Pancreas (tissue), 10 donors: ENCODE measurements around the gene SETDB1. TPM values are rescaled to one million over a fixed set of nuclear protein-coding genes. Genes with fewer than 3 reads are reported as not detected.

ENCODE experiments used
- ATAC-seq, 4 donors: fragments of 200-7000 bp; cut with Tn5 transposase; one replicate each; pipeline versions ENCODE4 v1.8.0 to v1.9.1; 2020; ENCODE audit warnings: mild to moderate bottlenecking in 4 of 4, moderate library complexity in 4 of 4
- DNase-seq, 6 donors: peaks; one replicate each; pipeline ENCODE4 v3.0.0-alpha.2; 2020
- FAIRE-seq: peaks from 2 replicates; lab custom pipeline; 2012; peaks lifted over from hg19 to GRCh38; lab: Jason Lieb, UNC
- H3K27ac ChIP-seq, 4 donors: fragments of 200-600 bp; sonication (generic); 1 replicate in 3 of 4; 2 replicates in 1 of 4; pipeline versions ENCODE4 v1.5.0 to v1.8.0; 2020
- H3K27me3 ChIP-seq, 4 donors: fragments of 200-600 bp; one replicate each; pipeline ENCODE4 v1.8.0; 2021
- H3K36me3 ChIP-seq, 3 donors: fragments of 200-600 bp; sonication (generic) in 1 of 3; one replicate each; pipeline versions ENCODE4 v1.5.0 to v1.8.0; 2020 to 2021
- H3K4me1 ChIP-seq, 3 donors: fragments of 200-600 bp; one replicate each; pipeline ENCODE4 v1.8.0; 2021
- H3K4me3 ChIP-seq, 4 donors: fragments of 200-600 bp; sonication (generic) in 2 of 4; one replicate each; pipeline versions ENCODE4 v1.5.0 to v1.8.0; 2020 to 2021
- H3K9me3 ChIP-seq, 4 donors: fragments of 200-600 bp; one replicate each; pipeline ENCODE4 v1.8.0; 2021
- CTCF ChIP-seq, 4 donors: fragments of 200-600 bp; sonication (generic) in 3 of 4; IDR thresholded peaks; one replicate each; pipeline versions ENCODE4 v1.5.0 to v1.8.0; 2021; ENCODE audit warnings: antibody characterized with exemption in 4 of 4
- WGBS, 2 donors: extraction: QIAGEN DNeasy Blood & Tissue Kit; methylation state at CpG; one replicate each; pipeline ENCODE4 v1.1.7; 2013; 5-methylcytosine and 5-hydroxymethylcytosine counted together
- intact Hi-C, 3 donors: fragments of 100-400 bp; cut with DNase I; formaldehyde crosslinking; loops; one replicate each; pipeline versions ENCODE4 v1.11.1 to v1.14.2; 2022
- polyA plus RNA-seq, 2 donors: library from polyadenylated mRNA; stranded (reverse); fragments of 200-250 nt; gene quantifications; one replicate each; pipeline ENCODE4 v1.2.3, GENCODE V29; 2013
- total RNA-seq, 6 donors: library from RNA; stranded (reverse); fragmentation: NEBNext Ultra II Directional in 4 of 6; extraction: Animal tissue kit (Norgen Biotek cat#: 25700) in 4 of 6; gene quantifications; one replicate each; pipeline versions ENCODE4 v1.2.1 to v1.2.4, GENCODE V29; 2021 to 2023
- donor health status: healthy with polysubstance abuse.
- donor health status: DM: no; HTN: no; CAD: no; lungs with moderate emphysema.
- donor health status: DM: no; HTN: no; CAD: no.
- donor health status: control.
- donor health status: control.
- donor health status: Bipolar disorder and iron deficiency.
- donor health status: DM: yes; HTN: yes; CAD: no.
- donor health status: DM: no; HTN: no; CAD: no.
- donor health status: DM: no; HTN: no; CAD: no.
- donor health status: DM: yes; HTN: yes; CAD: no.

Gene SETDB1
- total and polyA plus RNA-seq, 8 donors = 15.2 to 25.5 (median 20.9) TPM

DNA sequence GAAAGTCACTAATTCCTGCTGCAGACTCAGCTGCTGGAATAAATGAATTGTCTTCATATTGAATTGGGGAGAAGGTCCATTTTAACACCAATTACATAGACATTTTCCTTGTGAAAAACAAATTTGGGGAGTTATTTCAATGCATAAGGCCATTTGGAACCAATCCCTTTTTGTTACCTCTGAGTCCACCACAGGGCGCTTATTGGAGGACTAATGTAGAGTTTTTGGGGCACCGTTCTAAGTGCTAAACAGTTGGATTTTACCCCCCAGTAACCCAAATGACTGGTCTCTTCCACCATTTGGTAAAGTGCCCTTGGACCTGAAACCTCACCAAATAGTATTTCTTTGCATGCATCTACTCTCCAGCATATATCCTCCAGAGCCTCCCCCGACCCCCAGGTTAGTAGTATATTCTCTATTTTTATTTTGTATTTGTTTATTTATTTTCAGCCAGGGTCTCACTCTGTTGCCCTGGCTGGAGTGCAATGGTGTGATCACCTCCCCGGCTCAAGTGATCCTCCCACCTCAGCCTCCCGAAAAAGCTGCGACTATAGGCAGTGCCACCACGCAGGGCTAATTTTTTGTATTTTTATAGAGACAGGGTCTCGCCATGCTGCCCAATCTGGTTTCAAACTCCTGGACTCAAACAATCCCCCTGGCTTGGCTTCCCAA lies 83.6 kb downstream of the SETDB1 start:
- DNase-seq = no peak
- intact Hi-C loops = no loop called here
- Histone ChIP-seq H3K36me3 (no peaks in the 10 kb centered on the region), H3K27ac (no peak overlapping the region), H3K27me3 (no peaks in the 10 kb centered on the region), H3K4me3 (peak overlapping the region in 1 of 4 donors; percentile 67), H3K9me3 (no peaks in the 10 kb centered on the region), H3K4me1 (peaks cover 10 to 33% (median 21%) of the 10 kb centered on the region in 3 donors)
- ATAC-seq = no peak
- WGBS, 2 donors = 92 to 94% methylated on average over 8 of the region's 8 CpGs
- TF ChIP-seq CTCF (IDR thresholded peaks at IDR 0.05) = no peak
- FAIRE-seq = no peak

DNA sequence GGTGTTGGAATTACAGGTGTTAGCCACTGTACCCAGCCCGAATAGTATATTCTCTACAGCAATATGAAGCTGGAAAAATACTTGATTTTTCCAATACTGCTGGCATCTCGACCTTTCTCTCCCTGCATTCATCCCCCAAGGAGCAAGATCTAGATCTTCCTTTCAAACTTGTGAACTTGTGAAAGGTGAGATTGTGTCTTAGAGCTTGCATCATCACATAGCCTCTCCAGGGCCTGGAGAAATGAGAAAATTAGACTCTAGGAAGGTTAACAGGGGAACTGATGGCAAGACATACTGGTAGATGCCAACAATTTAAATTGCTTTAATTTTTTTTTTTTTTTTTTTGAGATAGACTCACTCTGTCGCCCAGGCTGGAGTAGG lies 84.2 kb downstream of the SETDB1 start:
- no peak for TF ChIP-seq CTCF (IDR thresholded peaks at IDR 0.05)
- Histone ChIP-seq H3K27me3 (no peaks in the 10 kb centered on the region), H3K36me3 (no peaks in the 10 kb centered on the region), H3K9me3 (no peaks in the 10 kb centered on the region), H3K4me3 (no peak overlapping the region), H3K4me1 (peaks cover 10 to 33% (median 21%) of the 10 kb centered on the region in 3 donors), H3K27ac (no peak overlapping the region)
- ATAC-seq (no peak), FAIRE-seq (no peak), DNase-seq (no peak)
- 81 to 86% methylated on average over 3 of the region's 3 CpGs for WGBS, 2 donors
- intact Hi-C loops = no loop called here

DNA sequence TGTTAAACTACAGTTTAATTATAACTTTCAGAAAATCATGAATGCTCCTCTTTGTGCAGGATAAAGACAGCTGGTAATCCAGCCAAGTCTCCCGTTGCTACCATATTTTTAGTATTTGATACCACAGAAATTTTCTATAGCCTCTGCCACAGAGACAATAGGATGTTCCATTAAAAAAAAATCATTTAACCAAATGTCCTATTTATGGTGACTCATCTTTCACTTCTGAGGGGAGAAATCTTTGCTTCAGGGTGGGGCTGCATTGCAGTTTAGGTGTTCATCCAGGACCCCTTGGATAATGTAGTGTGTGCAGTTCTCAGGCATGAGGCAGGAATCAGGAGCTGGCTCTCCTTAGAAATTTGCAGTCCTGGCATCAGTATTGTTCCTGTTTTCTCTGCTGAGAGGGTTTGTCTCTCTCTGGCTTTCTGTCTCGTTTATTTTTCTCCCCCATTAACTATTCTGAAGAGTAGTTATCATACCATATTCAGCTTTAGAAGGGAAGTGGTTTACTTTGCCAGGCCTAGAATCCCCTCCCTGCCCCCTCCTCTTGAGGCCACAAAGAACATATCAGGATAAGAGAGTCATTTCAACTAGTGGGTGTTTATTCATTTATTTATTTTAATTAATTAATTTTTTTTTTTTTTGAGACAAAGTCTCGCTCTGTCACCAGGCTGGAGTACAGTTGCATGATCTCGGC lies 85.1 kb downstream of the SETDB1 start:
- intact Hi-C loops = no loop called here
- peaks cover 10 to 33% (median 21%) of the 10 kb centered on the region in 3 donors for H3K4me1 ChIP-seq
- DNase-seq = no peak

DNA sequence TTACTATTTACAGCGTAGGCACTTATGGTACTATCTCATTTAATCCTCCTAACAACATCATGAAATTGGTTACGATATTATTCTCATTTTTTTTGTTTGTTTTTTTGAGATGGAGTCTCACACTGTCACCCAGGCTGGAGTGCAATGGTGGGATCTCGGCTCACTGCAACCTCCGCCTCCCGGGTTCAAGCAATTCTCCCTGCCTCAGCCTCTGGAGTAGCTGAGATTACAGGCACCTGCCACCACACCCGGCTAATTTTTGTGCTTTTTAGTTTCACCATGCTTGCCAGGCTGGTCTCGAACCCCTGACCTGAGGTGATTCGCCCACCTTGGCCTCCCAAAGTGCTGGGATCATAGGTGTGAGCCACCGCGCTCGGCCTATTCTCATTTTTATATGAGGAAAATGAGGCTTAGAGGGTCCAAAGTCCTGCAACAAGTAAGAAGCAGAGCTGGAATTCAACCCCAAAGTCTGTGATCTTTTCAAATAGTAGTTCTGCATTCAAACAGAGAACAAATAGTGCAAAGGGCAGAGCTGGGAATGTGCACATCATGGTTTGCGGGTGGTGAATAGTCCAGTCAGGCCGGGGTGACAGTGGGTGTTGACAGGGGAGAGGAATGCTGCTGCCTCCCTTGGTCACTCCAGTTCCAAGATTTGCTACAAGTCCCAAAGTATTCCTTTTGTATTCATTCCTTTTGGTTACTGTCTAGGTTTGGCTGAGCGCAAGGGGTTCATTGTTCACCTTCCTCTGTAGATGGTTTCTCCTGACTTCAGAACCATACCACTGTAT lies 86.7 kb downstream of the SETDB1 start:
- no peaks in the 10 kb centered on the region for H3K9me3 ChIP-seq
- H3K36me3 ChIP-seq = no peaks in the 10 kb centered on the region
- H3K27ac ChIP-seq = peak overlapping the region in 1 of 4 donors; percentile 28
- WGBS, 2 donors = 79 to 83% methylated on average over 14 of the region's 14 CpGs
- no peak overlapping the region for H3K4me3 ChIP-seq
- H3K27me3 ChIP-seq = no peaks in the 10 kb centered on the region
- TF ChIP-seq CTCF (IDR thresholded peaks at IDR 0.05) = no peak
- ATAC-seq = no peak
- H3K4me1 ChIP-seq = peaks cover 0 to 22% (median 10%) of the 10 kb centered on the region in 3 donors
- no peak for DNase-seq
- intact Hi-C loops = no loop called here
- no peak for FAIRE-seq

More for the DNA sequence above, 85.1 kb downstream of the SETDB1 start:
- ATAC-seq (no peak), FAIRE-seq (no peak)
- Histone ChIP-seq H3K4me3 (no peak overlapping the region), H3K9me3 (no peaks in the 10 kb centered on the region), H3K27ac (no peak overlapping the region), H3K27me3 (no peaks in the 10 kb centered on the region), H3K36me3 (no peaks in the 10 kb centered on the region)
- 59 to 60% methylated on average over 4 of the region's 4 CpGs for WGBS, 2 donors
- TF ChIP-seq CTCF (IDR thresholded peaks at IDR 0.05) = no peak
